HCT116 (cell line): ENCODE results near the gene HUWE1. TPM values are rescaled to one million over a fixed set of nuclear protein-coding genes. Genes with fewer than 3 reads are reported as not detected.

ENCODE experiments used
- ATAC-seq: fragments of 200-7000 bp; cut with Tn5 transposase; 2 replicates; pipeline ENCODE4 v1.9.1; 2020; ENCODE audit warnings: mild to moderate bottlenecking, moderate library complexity
- BruUV-seq: library from RNA; stranded (reverse); fragments of 400-500 nt; replicated peaks from 2 replicates; lab custom pipeline; 2021; lab: Mats Ljungman, UMichigan
- CTCF ChIA-PET: fragments of 300-600 bp; sonication (Branson Sonifier 250); formaldehyde crosslinking; loops from one replicate; lab custom pipeline; 2021; ENCODE audit warnings: antibody characterized with exemption; lab: Charles Lee
- POLR2A ChIA-PET: fragments of 300-600, 350-600 bp; sonication (Branson Sonifier 250); formaldehyde crosslinking; loops from one replicate; lab custom pipeline; 2021; ENCODE audit warnings: antibody characterized with exemption; lab: Charles Lee
- RAD21 ChIA-PET, 2 experiments: fragments of 300-600 bp; sonication (Branson Sonifier 250); formaldehyde crosslinking; loops; one replicate each; lab custom pipeline; 2023; ENCODE audit warnings: low total read pairs in 2 of 2; ENCODE audit not compliant: uncharacterized antibody in 2 of 2, unreplicated experiment in 2 of 2, low non-redundant PET in 1 of 2; lab: Charles Lee
- DNase-seq: peaks from one replicate; pipeline ENCODE4 v3.0.0-alpha.2; 2010; ENCODE audit warnings: low read depth, low spot score
- H2AFZ ChIP-seq: fragments of 200-600 bp; shearing (Covaris generic), sonication (generic); 2 replicates; pipeline ENCODE4 v1.6.1; 2017; ENCODE audit warnings: low read depth, mixed run types, mixed read lengths, antibody characterized with exemption, low read length; ENCODE audit not compliant: poor library complexity, severe bottlenecking
- H3K27ac ChIP-seq: 2 replicates; pipeline ENCODE4 v1.5.1; 2012; ENCODE audit warnings: low read depth, low read length
- H3K27me3 ChIP-seq: fragments of 200-600 bp; sonication (generic); 2 replicates; pipeline ENCODE4 v1.6.1; 2016; ENCODE audit warnings: mixed run types, low read length, mixed read lengths; ENCODE audit not compliant: insufficient read depth
- H3K36me3 ChIP-seq, 2 experiments: fragments of 200-500 bp in 1 of 2; fragments of 200-600 bp in 1 of 2; sonication (Bioruptor generic) in 1 of 2; sonication (generic) in 1 of 2; 2 replicates each; pipeline versions ENCODE4 v1.5.1 to v1.6.1; 2014 to 2016; ENCODE audit warnings: low read length in 2 of 2, inconsistent platforms in 1 of 2, mixed read lengths in 1 of 2, mixed run types in 1 of 2; ENCODE audit not compliant: insufficient read depth in 2 of 2, control insufficient read depth in 1 of 2
- H3K4me1 ChIP-seq, 2 experiments: fragments of 200-600 bp in 1 of 2; sonication (generic) in 1 of 2; 2 replicates each; pipeline versions ENCODE4 v1.5.1 to v1.6.1; 2012 to 2017; ENCODE audit warnings: low read length in 2 of 2, inconsistent platforms in 1 of 2, mild to moderate bottlenecking in 1 of 2, mixed read lengths in 1 of 2, mixed run types in 1 of 2, moderate library complexity in 1 of 2; ENCODE audit not compliant: insufficient read depth in 2 of 2, control insufficient read depth in 1 of 2
- H3K4me2 ChIP-seq: fragments of 200-600 bp; sonication (generic); 2 replicates; pipeline ENCODE4 v1.6.1; 2017; ENCODE audit warnings: mixed run types, low read length, mixed read lengths
- H3K4me3 ChIP-seq, 2 experiments: fragments of 200-600 bp in 1 of 2; sonication (generic) in 1 of 2; replicated peaks in 1 of 2; 2 replicates each; pipeline ENCODE4 v1.5.1; 2011 to 2016; ENCODE audit warnings: low read length in 2 of 2, control low read depth in 1 of 2, low read depth in 1 of 2, mild to moderate bottlenecking in 1 of 2, mixed read lengths in 1 of 2, mixed run types in 1 of 2
- H3K79me2 ChIP-seq: fragments of 200-600 bp; sonication (generic); 2 replicates; pipeline ENCODE4 v1.6.1; 2017; ENCODE audit warnings: mild to moderate bottlenecking, mixed run types, low read length, moderate library complexity, mixed read lengths; ENCODE audit not compliant: insufficient read depth
- H3K9ac ChIP-seq: fragments of 200-600 bp; sonication (generic); 2 replicates; pipeline ENCODE4 v1.6.1; 2016; ENCODE audit warnings: low read length, mixed read lengths
- H3K9me2 ChIP-seq: fragments of 200-600 bp; sonication (generic), shearing (Covaris generic); 2 replicates; pipeline ENCODE4 v1.6.1; 2017; ENCODE audit warnings: mixed run types, mild to moderate bottlenecking, moderate library complexity; ENCODE audit not compliant: insufficient read depth
- H3K9me3 ChIP-seq, 2 experiments: fragments of 200-500 bp in 1 of 2; fragments of 200-600 bp in 1 of 2; sonication (Bioruptor generic) in 1 of 2; sonication (generic) in 1 of 2; 2 replicates each; pipeline ENCODE4 v1.6.1; 2014 to 2017; ENCODE audit warnings: low read length in 2 of 2, mixed read lengths in 2 of 2, inconsistent platforms in 1 of 2, low read depth in 1 of 2, mild to moderate bottlenecking in 1 of 2, mixed run types in 1 of 2, moderate library complexity in 1 of 2; ENCODE audit not compliant: control insufficient read depth in 1 of 2, insufficient read depth in 1 of 2
- H4K20me1 ChIP-seq: fragments of 200-600 bp; sonication (generic), shearing (Covaris generic); 2 replicates; pipeline ENCODE4 v1.6.1; 2017; ENCODE audit warnings: mixed run types, mild to moderate bottlenecking, moderate library complexity; ENCODE audit not compliant: insufficient read depth
- ATF3 ChIP-seq: IDR thresholded peaks from 2 replicates; pipeline ENCODE4 v1.6.1; 2012
- EGR1 ChIP-seq: IDR thresholded peaks from 2 replicates; pipeline ENCODE4 v1.6.1; 2012; ENCODE audit warnings: low read depth
- ELF1 ChIP-seq: IDR thresholded peaks from 2 replicates; pipeline ENCODE4 v1.6.1; 2012; ENCODE audit warnings: low read depth, borderline replicate concordance
- EZH2 ChIP-seq: fragments of 200-600 bp; sonication (generic); IDR thresholded peaks from 2 replicates; pipeline ENCODE4 v1.6.1; 2017; ENCODE audit warnings: antibody characterized with exemption, mixed run types
- POLR2A ChIP-seq: IDR thresholded peaks from 2 replicates; pipeline ENCODE4 v1.7.0; 2011; ENCODE audit warnings: borderline replicate concordance; ENCODE audit not compliant: insufficient read depth, insufficient read length; ENCODE audit errors: extremely low read depth
- POLR2AphosphoS5 ChIP-seq: IDR thresholded peaks from 2 replicates; pipeline ENCODE4 v1.6.1; 2011; ENCODE audit warnings: mild to moderate bottlenecking, low read depth, low read length, moderate library complexity
- YY1 ChIP-seq: IDR thresholded peaks from 2 replicates; pipeline ENCODE4 v1.6.1; 2011; ENCODE audit warnings: low read length, low read depth, moderate library complexity, mild to moderate bottlenecking; ENCODE audit not compliant: insufficient replicate concordance; ENCODE audit errors: extremely low read depth
- ZFX ChIP-seq: fragments of 450-650 bp; IDR thresholded peaks from 2 replicates; pipeline ENCODE4 v1.6.1; 2017
- intact Hi-C: fragments of 100-400 bp; cut with micrococcal nuclease; formaldehyde crosslinking; loops from 2 replicates; pipeline ENCODE4 v1.10.0; 2022
- total RNA-seq: library from RNA; stranded (reverse); gene quantifications from one replicate; pipeline ENCODE4 v1.2.1, GENCODE V29; 2021; ENCODE audit not compliant: unreplicated experiment

HUWE1 gene
- total RNA-seq, 1 experiment from 2014 or later: 197 TPM

GRCh38 chrX:53637479-53637878, 49.0 kb downstream of the HUWE1 start:
- ChIA-PET RAD21 (no interaction called here), POLR2A (no interaction called here), CTCF (no interaction called here)
- Histone ChIP-seq H3K27ac (no peak overlapping the region), H2AFZ (no peak overlapping the region), H3K9ac (no peak overlapping the region), H3K4me2 (no peak overlapping the region), H3K36me3 (peaks cover 9 to 17% of the 10 kb centered on the region in 2 experiments; a peak in 3 of 4 replicates), H3K4me1 (no peaks in the 10 kb centered on the region), H3K27me3 (no peaks in the 10 kb centered on the region), H3K9me3 (no peaks in the 10 kb centered on the region), H3K79me2 (peaks cover 91% of the 10 kb centered on the region), H3K9me2 (no peaks in the 10 kb centered on the region), H4K20me1 (peaks cover 11% of the 10 kb centered on the region), H3K4me3 (no peak overlapping the region)
- intact Hi-C loops: no loop called here
- no peak for DNase-seq
- no peak for ATAC-seq
- BruUV-seq: no TSS peak
- TF ChIP-seq EGR1: no peak
- no peak for TF ChIP-seq ELF1
- TF ChIP-seq ATF3: no peak
- no peak for TF ChIP-seq EZH2

- Histone ChIP-seq H3K9ac (no peak overlapping the region), H3K4me3 (no peak overlapping the region), H3K4me1 (no peaks in the 10 kb centered on the region), H3K36me3 (peaks cover 28 to 36% of the 10 kb centered on the region in 2 experiments), H2AFZ (no peak overlapping the region), H3K9me3 (no peaks in the 10 kb centered on the region), H4K20me1 (no peaks in the 10 kb centered on the region)
- BruUV-seq: no TSS peak
- RAD21 ChIA-PET: no interaction called here
- CTCF ChIA-PET: no interaction called here
- intact Hi-C loops: no loop called here
- ATAC-seq (no peak), DNase-seq (no peak)
- TF ChIP-seq POLR2AphosphoS5: no peak
- no peak for TF ChIP-seq YY1
- no peak for TF ChIP-seq POLR2A
- TF ChIP-seq ZFX: no peak
- TF ChIP-seq, all 23 proteins: peak for 0
- Histone ChIP-seq H3K4me2 (no peak overlapping the region), H3K27ac (no peak overlapping the region), H3K27me3 (no peaks in the 10 kb centered on the region), H3K79me2 (peaks cover 51% of the 10 kb centered on the region), H3K9me2 (no peaks in the 10 kb centered on the region)
- POLR2A ChIA-PET: no interaction called here
Observed at GRCh38 chrX:53631156-53631555, 55.4 kb downstream of the HUWE1 start.
